HL-60 (cell line): Measurements from ENCODE around the gene CDH23.

ENCODE experiments used
- DNase-seq, 2 experiments: peaks; one replicate each; pipeline ENCODE4 v3.0.0-alpha.2; 2010 to 2020; ENCODE audit warnings: low read depth in 1 of 2, low spot score in 1 of 2
- H3K27ac ChIP-seq: fragments of 250-450 bp; sonication (Bioruptor Pico); replicated peaks from 2 replicates; pipeline ENCODE4 v1.5.1; 2020; ENCODE audit warnings: mild to moderate bottlenecking, moderate library complexity
- H3K27me3 ChIP-seq: fragments of 250-450 bp; sonication (Bioruptor Pico); 2 replicates; pipeline ENCODE4 v1.5.1; 2021; ENCODE audit warnings: mild to moderate bottlenecking, moderate library complexity; ENCODE audit not compliant: insufficient read depth, poor library complexity, severe bottlenecking
- H3K4me3 ChIP-seq: replicated peaks from 2 replicates; pipeline ENCODE4 v1.5.1; 2011; ENCODE audit warnings: mild to moderate bottlenecking, control low read depth, low read length; ENCODE audit not compliant: insufficient read depth
- GABPA ChIP-seq: IDR thresholded peaks from 2 replicates; pipeline ENCODE4 v1.6.1; 2012; ENCODE audit warnings: low read depth
- POLR2AphosphoS5 ChIP-seq: IDR thresholded peaks from 2 replicates; pipeline ENCODE4 v1.6.1; 2012; ENCODE audit warnings: low read depth
- SPI1 ChIP-seq: IDR thresholded peaks from 2 replicates; pipeline ENCODE4 v1.6.1; 2012; ENCODE audit warnings: low read depth, mild to moderate bottlenecking, borderline replicate concordance
- TF ChIP-seq, protein P1 (sequence below): IDR thresholded peaks from 2 replicates; pipeline ENCODE4 v1.6.1; 2012; ENCODE audit warnings: low read depth; ENCODE audit not compliant: insufficient replicate concordance
- TF ChIP-seq, protein P2 (sequence below): IDR thresholded peaks from one replicate; pipeline ENCODE4 v1.5.1; 2011; ENCODE audit warnings: low read length, control low read depth, inconsistent platforms; ENCODE audit not compliant: insufficient read depth

The CDH23 gene

DNA sequence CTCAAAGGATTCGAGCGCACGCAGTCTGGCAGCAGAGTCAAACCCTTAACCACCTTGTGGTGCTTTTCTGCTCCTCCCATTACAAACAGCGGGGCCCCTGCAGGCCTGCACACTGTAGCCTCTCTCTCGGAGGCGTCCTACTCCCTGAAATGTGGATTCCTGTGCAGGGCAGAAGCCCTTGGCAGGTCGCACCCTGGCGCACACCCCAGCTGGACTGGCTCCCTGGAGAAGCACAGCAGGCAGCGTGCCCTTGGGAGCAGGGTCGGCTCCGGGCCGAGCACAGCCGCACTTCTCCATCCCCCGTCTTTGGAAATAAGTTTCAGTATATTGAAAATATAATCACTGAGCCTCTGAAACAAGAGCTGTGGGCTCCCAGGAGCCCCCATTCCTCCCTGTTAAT lies 178.7 kb downstream of the CDH23 start:
- DNase-seq, result no peak
- Histone ChIP-seq H3K27ac (no peak overlapping the region), H3K27me3 (no peaks in the 10 kb centered on the region), H3K4me3 (no peak overlapping the region)
- TF ChIP-seq POLR2AphosphoS5 (no peak), GABPA (no peak), SPI1 (no peak)
- TF ChIP-seq, protein P1, sequence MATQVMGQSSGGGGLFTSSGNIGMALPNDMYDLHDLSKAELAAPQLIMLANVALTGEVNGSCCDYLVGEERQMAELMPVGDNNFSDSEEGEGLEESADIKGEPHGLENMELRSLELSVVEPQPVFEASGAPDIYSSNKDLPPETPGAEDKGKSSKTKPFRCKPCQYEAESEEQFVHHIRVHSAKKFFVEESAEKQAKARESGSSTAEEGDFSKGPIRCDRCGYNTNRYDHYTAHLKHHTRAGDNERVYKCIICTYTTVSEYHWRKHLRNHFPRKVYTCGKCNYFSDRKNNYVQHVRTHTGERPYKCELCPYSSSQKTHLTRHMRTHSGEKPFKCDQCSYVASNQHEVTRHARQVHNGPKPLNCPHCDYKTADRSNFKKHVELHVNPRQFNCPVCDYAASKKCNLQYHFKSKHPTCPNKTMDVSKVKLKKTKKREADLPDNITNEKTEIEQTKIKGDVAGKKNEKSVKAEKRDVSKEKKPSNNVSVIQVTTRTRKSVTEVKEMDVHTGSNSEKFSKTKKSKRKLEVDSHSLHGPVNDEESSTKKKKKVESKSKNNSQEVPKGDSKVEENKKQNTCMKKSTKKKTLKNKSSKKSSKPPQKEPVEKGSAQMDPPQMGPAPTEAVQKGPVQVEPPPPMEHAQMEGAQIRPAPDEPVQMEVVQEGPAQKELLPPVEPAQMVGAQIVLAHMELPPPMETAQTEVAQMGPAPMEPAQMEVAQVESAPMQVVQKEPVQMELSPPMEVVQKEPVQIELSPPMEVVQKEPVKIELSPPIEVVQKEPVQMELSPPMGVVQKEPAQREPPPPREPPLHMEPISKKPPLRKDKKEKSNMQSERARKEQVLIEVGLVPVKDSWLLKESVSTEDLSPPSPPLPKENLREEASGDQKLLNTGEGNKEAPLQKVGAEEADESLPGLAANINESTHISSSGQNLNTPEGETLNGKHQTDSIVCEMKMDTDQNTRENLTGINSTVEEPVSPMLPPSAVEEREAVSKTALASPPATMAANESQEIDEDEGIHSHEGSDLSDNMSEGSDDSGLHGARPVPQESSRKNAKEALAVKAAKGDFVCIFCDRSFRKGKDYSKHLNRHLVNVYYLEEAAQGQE, result no peak
- TF ChIP-seq, protein P2, sequence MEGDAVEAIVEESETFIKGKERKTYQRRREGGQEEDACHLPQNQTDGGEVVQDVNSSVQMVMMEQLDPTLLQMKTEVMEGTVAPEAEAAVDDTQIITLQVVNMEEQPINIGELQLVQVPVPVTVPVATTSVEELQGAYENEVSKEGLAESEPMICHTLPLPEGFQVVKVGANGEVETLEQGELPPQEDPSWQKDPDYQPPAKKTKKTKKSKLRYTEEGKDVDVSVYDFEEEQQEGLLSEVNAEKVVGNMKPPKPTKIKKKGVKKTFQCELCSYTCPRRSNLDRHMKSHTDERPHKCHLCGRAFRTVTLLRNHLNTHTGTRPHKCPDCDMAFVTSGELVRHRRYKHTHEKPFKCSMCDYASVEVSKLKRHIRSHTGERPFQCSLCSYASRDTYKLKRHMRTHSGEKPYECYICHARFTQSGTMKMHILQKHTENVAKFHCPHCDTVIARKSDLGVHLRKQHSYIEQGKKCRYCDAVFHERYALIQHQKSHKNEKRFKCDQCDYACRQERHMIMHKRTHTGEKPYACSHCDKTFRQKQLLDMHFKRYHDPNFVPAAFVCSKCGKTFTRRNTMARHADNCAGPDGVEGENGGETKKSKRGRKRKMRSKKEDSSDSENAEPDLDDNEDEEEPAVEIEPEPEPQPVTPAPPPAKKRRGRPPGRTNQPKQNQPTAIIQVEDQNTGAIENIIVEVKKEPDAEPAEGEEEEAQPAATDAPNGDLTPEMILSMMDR, result no peak

DNA sequence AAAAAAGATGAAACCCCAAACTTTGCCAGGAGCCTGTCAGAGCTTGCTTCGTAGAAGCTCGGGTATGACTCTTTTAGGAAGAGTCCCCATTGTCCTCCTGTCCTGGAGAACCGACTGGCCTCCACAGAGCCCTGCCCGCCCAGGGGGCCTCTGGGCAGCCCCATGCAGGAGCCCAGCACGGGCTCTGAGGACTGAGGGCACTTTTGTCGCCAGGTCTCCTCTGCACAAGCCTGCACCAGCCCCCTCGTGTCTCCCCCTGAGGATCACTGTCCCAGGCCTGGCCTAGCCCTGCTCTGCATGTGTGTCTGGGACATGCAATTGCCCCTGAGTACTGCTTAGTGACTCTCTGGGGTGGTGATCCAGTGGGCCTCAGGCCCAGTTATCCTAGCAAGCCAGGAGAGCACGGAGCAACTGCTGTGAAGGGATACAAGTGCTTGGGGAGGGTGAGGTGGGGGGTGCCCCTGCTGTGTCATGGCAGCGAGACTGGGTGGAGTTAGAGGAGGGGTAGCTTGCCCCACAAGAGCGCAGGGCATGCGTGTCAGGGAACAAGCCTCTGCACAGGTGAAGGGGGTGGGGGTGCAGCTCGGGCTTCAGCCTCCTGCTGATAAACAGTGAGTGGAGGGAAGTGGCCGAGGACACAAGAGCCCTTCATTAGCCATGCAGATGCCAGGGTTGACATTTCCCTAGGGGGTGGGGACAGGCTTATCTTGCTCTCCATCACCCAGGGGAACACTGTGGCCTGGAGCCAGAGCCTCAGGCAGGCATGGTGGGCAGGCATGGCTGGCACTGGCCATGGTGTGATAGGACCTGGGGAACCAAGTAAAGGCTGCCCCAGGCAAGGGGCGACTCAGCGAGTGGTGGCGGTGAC lies 179.4 kb downstream of the CDH23 start:
- Histone ChIP-seq H3K27me3 (no peaks in the 10 kb centered on the region), H3K4me3 (no peak overlapping the region), H3K27ac (no peak overlapping the region)
- DNase-seq, result no peak
- TF ChIP-seq GABPA (no peak), POLR2AphosphoS5 (no peak), SPI1 (no peak)
- TF ChIP-seq, protein P1, result no peak
- TF ChIP-seq, protein P2, result no peak

DNA sequence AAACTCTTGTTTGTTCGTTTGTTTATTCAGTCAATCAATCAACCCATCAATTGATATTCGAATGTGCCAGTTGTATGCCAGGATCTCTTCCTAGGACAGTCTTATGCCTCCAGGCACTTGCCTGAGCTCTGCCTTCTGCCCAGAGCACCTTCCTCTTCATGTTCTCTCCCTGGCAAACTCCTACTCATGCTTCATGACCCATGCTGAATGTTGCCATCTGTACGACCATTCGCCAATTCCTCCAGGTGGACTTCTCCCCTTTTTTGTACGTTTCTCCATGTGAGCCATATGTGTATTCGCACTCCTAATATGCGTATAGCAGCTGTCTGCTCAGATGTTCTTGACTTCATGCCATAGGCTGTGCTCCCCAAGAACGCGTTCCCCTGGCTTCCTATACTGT lies 180.1 kb downstream of the CDH23 start:
- DNase-seq, result no peak
- no peak overlapping the region for H3K27ac ChIP-seq
- H3K27me3 ChIP-seq, result no peaks in the 10 kb centered on the region
- TF ChIP-seq, protein P2, result no peak
- TF ChIP-seq, protein P1, result no peak
- TF ChIP-seq GABPA (no peak), SPI1 (no peak), POLR2AphosphoS5 (no peak)
- H3K4me3 ChIP-seq, result no peak overlapping the region
